Measurements from ENCODE around the gene VWA1.
A peak's percentile ranks its signal among the peaks of the same experiment; 100 is the strongest.
"Not testable (repeated sequence)": the region's sequence is repeated elsewhere in the genome, so short reads cannot be mapped to it uniquely, and the experiment has no call there.

The VWA1 gene

DNA sequence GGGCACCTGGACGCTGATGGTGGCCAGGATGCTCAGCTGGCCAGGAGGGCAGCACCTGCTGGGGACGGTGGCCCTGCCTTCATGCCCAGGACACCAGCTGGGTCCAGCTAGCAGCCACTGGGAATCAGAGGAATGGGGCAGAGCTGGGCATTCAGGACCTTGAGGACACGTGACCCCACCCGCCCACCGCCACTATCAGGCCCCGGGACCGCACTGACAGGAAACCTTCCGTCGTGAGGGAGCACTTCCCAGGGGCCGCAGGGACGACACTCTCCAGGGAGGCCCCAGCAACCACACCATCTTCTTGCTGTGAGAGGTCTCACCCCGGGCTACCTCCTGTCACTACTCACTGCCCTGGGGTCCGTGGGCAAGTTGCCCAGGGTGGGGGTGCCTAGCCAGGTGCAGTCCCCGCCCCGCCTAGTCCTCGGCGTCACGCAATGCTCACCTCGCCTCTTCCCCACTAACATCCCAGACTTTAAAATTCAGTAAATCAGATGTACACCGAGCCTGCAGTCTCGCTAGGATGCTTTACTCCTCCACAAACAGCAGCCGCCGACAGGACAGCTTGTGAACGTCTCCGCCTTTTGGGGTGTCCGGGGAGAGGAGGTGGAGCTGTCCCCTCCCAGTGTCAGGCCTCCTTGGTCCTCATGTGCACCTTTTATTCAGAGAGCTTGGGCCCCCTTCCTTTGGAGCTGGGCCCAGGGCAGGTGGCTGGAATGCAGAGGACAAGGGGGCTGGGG lies 4.9 kb downstream of the VWA1 start:
- Mint-ChIP-seq H3K27me3 (peaks cover 6% of the 10 kb centered on the region), H3K9me3 (no peaks in the 10 kb centered on the region), H3K27ac (no peak overlapping the region), H3K4me1 (peaks cover 5% of the 10 kb centered on the region), H3K36me3 (no peaks in the 10 kb centered on the region), H3K4me3 (no peak overlapping the region)
- ATAC-seq (ENCODE audit: low read depth) (no peak), DNase-seq (ENCODE audit: low spot score in 2 of 2) (no peak)

DNA sequence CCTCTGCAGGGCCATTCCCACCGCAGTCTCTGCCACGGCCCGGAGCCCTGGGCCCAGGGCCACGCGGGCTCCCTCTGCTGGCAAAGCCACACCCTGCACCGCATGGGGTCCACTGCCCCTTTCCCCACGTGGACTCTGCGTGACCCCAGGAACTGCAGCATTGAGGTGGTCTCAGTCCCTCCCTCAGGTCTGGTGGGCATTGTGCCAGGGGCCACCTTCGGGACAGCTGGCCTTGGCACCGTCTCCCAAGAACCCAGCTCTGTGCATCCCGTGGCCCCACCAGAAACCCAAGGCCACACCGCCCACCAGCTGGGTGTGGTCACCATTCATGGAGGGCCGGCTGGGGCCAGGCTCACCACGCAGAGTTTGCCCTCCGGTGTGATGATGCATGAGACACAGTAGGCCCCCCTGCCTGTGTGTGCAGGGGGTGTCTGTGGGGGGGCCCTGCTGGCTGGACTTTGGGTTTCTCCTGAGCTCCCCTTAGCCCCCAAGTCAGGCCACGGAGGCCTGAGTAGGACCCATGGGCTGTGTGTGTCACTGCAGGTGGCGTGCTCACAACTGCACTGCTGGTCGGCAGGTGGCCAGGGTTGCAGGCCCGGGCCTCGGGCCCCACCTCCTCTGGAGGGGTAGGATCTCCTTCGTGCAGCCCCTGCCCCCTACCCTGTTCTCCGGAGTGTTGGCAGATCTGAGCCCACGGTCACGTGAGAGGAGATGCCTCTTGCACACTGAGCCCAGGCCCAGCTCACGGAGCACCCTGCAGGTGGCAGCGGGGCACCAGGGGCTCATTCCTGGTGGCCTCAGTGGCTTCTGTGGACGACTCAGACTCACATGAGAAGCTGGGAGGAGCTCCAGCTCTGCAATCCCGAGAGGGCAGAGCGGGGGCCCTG lies 5.8 kb downstream of the VWA1 start:
- peak; percentile 91 for ATAC-seq (ENCODE audit: low read depth)
- H3K4me3 Mint-ChIP-seq, result no peak overlapping the region
- H3K27ac Mint-ChIP-seq, result no peak overlapping the region
- H3K9me3 Mint-ChIP-seq, result no peaks in the 10 kb centered on the region
- peaks cover 4% of the 10 kb centered on the region for H3K4me1 Mint-ChIP-seq
- peaks cover 5% of the 10 kb centered on the region for H3K27me3 Mint-ChIP-seq
- H3K36me3 Mint-ChIP-seq, result no peaks in the 10 kb centered on the region
- DNase-seq (ENCODE audit: low spot score in 2 of 2), result peak; percentile 49 to 68

- ATAC-seq (ENCODE audit: low read depth) (no peak), DNase-seq (ENCODE audit: low spot score in 2 of 2) (no peak)
- H3K36me3 Mint-ChIP-seq, result no peaks in the 10 kb centered on the region
- H3K9me3 Mint-ChIP-seq, result no peaks in the 10 kb centered on the region
- no peak overlapping the region for H3K4me3 Mint-ChIP-seq
- H3K27ac Mint-ChIP-seq, result no peak overlapping the region
- H3K4me1 Mint-ChIP-seq, result peaks cover 2% of the 10 kb centered on the region
- H3K27me3 Mint-ChIP-seq, result peaks cover 5% of the 10 kb centered on the region
Measured at GRCh38 chr1:1442069-1442770, 6.7 kb downstream of the VWA1 start.

- not testable (repeated sequence) for DNase-seq (ENCODE audit: low spot score in 2 of 2); H3K4me3 Mint-ChIP-seq; H3K4me1 Mint-ChIP-seq; H3K36me3 Mint-ChIP-seq; ATAC-seq (ENCODE audit: low read depth); H3K27ac Mint-ChIP-seq; H3K9me3 Mint-ChIP-seq; H3K27me3 Mint-ChIP-seq
Measured at GRCh38 chr1:1446631-1447030, 11.1 kb downstream of the VWA1 start.

- Mint-ChIP-seq H3K27me3 (peaks cover 4% of the 10 kb centered on the region), H3K36me3 (no peaks in the 10 kb centered on the region), H3K4me1 (no peaks in the 10 kb centered on the region), H3K9me3 (no peaks in the 10 kb centered on the region), H3K27ac (no peak within 1 kb of the TSS), H3K4me3 (no peak within 1 kb of the TSS)
- no peak for ATAC-seq (ENCODE audit: low read depth)
- DNase-seq (ENCODE audit: low spot score in 2 of 2), result no peak
Measured at GRCh38 chr1:1449099-1449739, 13.7 kb downstream of the VWA1 start, which contains the start of gene ATAD3C. ATAD3C (plus strand) TSS chr1:1449689; CDS start chr1:1450684, 995 bp downstream.

GRCh38 chr1:1450616-1451015 lies 15.1 kb downstream of the VWA1 start:
- H3K36me3 Mint-ChIP-seq; H3K4me3 Mint-ChIP-seq; H3K27me3 Mint-ChIP-seq; H3K9me3 Mint-ChIP-seq; H3K27ac Mint-ChIP-seq; DNase-seq (ENCODE audit: low spot score in 2 of 2); ATAC-seq (ENCODE audit: low read depth); H3K4me1 Mint-ChIP-seq: not testable (repeated sequence)

DNA sequence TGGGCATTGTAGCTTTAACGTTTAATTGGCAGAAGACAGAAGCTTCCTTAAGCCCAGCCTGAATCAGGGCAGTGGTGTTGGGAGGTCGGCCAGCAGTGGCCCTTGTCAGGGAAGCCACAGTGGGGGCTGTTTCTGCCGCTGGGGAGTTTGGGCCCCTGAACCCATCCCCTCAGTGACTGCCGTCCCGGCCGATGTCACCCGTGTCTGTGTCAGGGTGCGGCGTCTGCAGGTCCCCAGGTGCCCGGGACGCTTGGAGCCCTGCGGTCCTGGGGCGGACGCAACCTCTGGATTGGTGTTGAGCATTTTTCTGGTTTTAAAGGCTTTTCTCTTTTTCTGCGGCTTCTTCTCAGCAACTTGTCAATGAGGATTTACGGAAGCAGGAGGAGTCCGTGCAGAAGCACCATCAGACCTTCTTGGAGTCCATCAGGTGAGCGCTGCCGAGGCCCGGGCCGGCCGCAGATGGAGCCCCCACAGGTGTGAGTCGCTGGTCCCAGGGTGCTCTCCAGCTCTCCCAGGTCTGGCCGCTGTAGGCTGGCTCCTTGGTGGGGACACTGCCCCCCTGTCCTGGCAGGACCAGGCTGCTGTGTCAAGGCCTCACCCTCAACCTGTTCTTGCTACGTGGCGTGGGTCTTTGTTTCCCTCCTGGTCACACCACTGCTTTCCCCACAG lies 16.3 kb downstream of the VWA1 start:
- H3K9me3 Mint-ChIP-seq, result no peaks in the 10 kb centered on the region
- ATAC-seq (ENCODE audit: low read depth) (no peak), DNase-seq (ENCODE audit: low spot score in 2 of 2) (no peak)
- peaks cover 4% of the 10 kb centered on the region for H3K27me3 Mint-ChIP-seq
- H3K4me1 Mint-ChIP-seq, result no peaks in the 10 kb centered on the region
- no peak overlapping the region for H3K27ac Mint-ChIP-seq
- H3K36me3 Mint-ChIP-seq, result no peaks in the 10 kb centered on the region
- no peak overlapping the region for H3K4me3 Mint-ChIP-seq

DNA sequence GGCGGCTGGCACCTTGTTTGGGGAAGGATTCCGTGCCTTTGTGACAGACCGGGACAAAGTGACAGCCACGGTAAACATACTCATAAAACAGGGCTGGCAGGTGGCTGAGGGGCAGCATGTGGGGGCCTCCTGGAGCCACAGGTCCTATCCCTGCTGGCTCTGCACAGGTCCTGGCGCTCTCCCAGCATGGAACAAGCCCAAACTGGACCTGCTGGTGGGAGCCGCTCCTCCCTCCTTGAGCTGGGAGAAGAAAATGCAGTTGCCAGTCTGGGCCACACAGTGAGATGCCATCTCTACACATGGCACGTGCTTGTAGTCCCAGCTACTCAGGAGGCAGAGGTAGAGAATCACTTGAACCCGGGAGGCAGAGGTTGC lies 16.9 kb downstream of the VWA1 start:
- not testable (repeated sequence) for H3K36me3 Mint-ChIP-seq; H3K27me3 Mint-ChIP-seq; H3K4me3 Mint-ChIP-seq; DNase-seq (ENCODE audit: low spot score in 2 of 2); ATAC-seq (ENCODE audit: low read depth); H3K27ac Mint-ChIP-seq; H3K9me3 Mint-ChIP-seq; H3K4me1 Mint-ChIP-seq

- Mint-ChIP-seq H3K4me3 (no peak overlapping the region), H3K27ac (no peak overlapping the region), H3K9me3 (no peaks in the 10 kb centered on the region), H3K36me3 (no peaks in the 10 kb centered on the region), H3K27me3 (peaks cover 5% of the 10 kb centered on the region), H3K4me1 (no peaks in the 10 kb centered on the region)
- no peak for ATAC-seq (ENCODE audit: low read depth)
- DNase-seq (ENCODE audit: low spot score in 2 of 2), result no peak
Measured at GRCh38 chr1:1452882-1453281, 17.4 kb downstream of the VWA1 start.

- not testable (repeated sequence) for H3K4me3 Mint-ChIP-seq; H3K27ac Mint-ChIP-seq; H3K36me3 Mint-ChIP-seq; H3K27me3 Mint-ChIP-seq; H3K4me1 Mint-ChIP-seq; ATAC-seq (ENCODE audit: low read depth); DNase-seq (ENCODE audit: low spot score in 2 of 2); H3K9me3 Mint-ChIP-seq
Measured at GRCh38 chr1:1454286-1455056, 19.0 kb downstream of the VWA1 start.

DNA sequence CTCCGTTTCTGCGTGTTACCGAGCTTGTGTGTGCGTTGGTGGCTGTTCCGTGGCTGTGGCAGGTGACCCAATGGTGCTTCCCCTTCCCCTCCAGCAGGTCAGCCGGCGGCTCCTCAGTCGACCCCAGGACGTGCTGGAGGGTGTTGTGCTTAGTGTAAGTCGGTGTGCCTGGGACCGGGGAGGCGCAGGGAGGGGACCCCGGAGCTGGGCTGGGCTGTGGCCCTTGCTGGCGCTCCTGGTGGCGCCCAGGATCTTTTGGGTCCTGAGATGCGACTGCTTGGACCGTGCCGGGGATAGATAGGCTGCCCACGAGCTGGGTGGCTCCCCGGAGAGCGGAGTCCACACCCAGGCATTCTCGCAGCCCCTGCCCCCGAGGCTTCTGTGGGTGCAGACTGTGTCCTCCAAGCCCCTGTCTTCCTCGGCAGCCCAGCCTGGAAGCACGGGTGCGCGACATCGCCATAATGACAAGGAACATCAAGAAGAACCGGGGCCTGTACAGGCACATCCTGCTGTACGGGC lies 19.9 kb downstream of the VWA1 start:
- Mint-ChIP-seq H3K27ac (no peak overlapping the region), H3K4me1 (no peaks in the 10 kb centered on the region), H3K27me3 (peaks cover 1% of the 10 kb centered on the region), H3K36me3 (no peaks in the 10 kb centered on the region), H3K4me3 (no peak overlapping the region), H3K9me3 (no peaks in the 10 kb centered on the region)
- DNase-seq (ENCODE audit: low spot score in 2 of 2) (no peak), ATAC-seq (ENCODE audit: low read depth) (no peak)

GRCh38 chr1:1455934-1456333 lies 20.4 kb downstream of the VWA1 start:
- not testable (repeated sequence) for H3K9me3 Mint-ChIP-seq; H3K27ac Mint-ChIP-seq; H3K4me1 Mint-ChIP-seq; ATAC-seq (ENCODE audit: low read depth); H3K27me3 Mint-ChIP-seq; DNase-seq (ENCODE audit: low spot score in 2 of 2); H3K36me3 Mint-ChIP-seq; H3K4me3 Mint-ChIP-seq
